ENCODE results near the gene XPC. TPM values are rescaled to one million over a fixed set of nuclear protein-coding genes. Genes with fewer than 3 reads are reported as not detected.

XPC gene
- total RNA-seq, 1 experiment from 2014 or later = 24.3 TPM

GRCh38 chr3:14097616-14098391, 80.6 kb downstream of the XPC start:
- Mint-ChIP-seq H3K27ac (ENCODE audit: unreplicated experiment) (no peak overlapping the region), H3K9me3 (ENCODE audit: low read depth, unreplicated experiment) (peaks cover 2% of the 10 kb centered on the region), H3K36me3 (ENCODE audit: insufficient read depth, unreplicated experiment) (peaks cover 4% of the 10 kb centered on the region), H3K4me1 (ENCODE audit: low read depth, unreplicated experiment) (peaks cover 15% of the 10 kb centered on the region), H3K27me3 (ENCODE audit: unreplicated experiment) (no peaks in the 10 kb centered on the region), H3K4me3 (ENCODE audit: low read depth, unreplicated experiment) (no peak overlapping the region)
- CTCF ChIA-PET = no interaction called here
- BruUV-seq (replicated peaks) = no TSS peak
- intact Hi-C loops (cut with micrococcal nuclease; ENCODE audit: unreplicated experiment) = no loop called here
- no peak for DNase-seq
- no peak for TF ChIP-seq CTCF (IDR thresholded peaks at IDR 0.05; ENCODE audit: unreplicated experiment)

- no peak for DNase-seq
- Mint-ChIP-seq H3K27ac (ENCODE audit: unreplicated experiment) (no peak overlapping the region), H3K9me3 (ENCODE audit: low read depth, unreplicated experiment) (peaks cover 2% of the 10 kb centered on the region), H3K4me3 (ENCODE audit: low read depth, unreplicated experiment) (no peak overlapping the region), H3K36me3 (ENCODE audit: insufficient read depth, unreplicated experiment) (peaks cover 10% of the 10 kb centered on the region), H3K4me1 (ENCODE audit: low read depth, unreplicated experiment) (peaks cover 15% of the 10 kb centered on the region), H3K27me3 (ENCODE audit: unreplicated experiment) (no peaks in the 10 kb centered on the region)
- TF ChIP-seq CTCF (IDR thresholded peaks at IDR 0.05; ENCODE audit: unreplicated experiment) = no peak
- intact Hi-C loops (cut with micrococcal nuclease; ENCODE audit: unreplicated experiment) = no loop called here
- no TSS peak for BruUV-seq (replicated peaks)
- CTCF ChIA-PET = no interaction called here
Measured at GRCh38 chr3:14096742-14097141, 81.7 kb downstream of the XPC start.

Other genes starting within 250 kb of the XPC start
- gene CHCHD4, start 53.7 kb downstream of the XPC start, total RNA-seq (2022) = 14.3 and 16.7 TPM in 2 replicates
- gene TMEM43, start 53.5 kb downstream of the XPC start, total RNA-seq (2022) = 56.2 and 57.0 TPM in 2 replicates
- 16.7 and 17.7 TPM in 2 replicates for gene LSM3, start 216 bp upstream of the XPC start, total RNA-seq (2022)
- 46.3 and 48.3 TPM in 2 replicates for gene SLC6A6, start 224.0 kb upstream of the XPC start, total RNA-seq (2022)

Measured in Calu3 (cell line).